GM23338 (cell line): ENCODE measurements around the gene LARGE1. TPM values are rescaled to one million over a fixed set of nuclear protein-coding genes. Genes with fewer than 3 reads are reported as not detected.

Experiments
- ATAC-seq: fragments of 200-7000 bp; cut with Tn5 transposase; 3 replicates; pipeline ENCODE4 v1.9.1; 2020
- DNase-seq: peaks from one replicate; pipeline ENCODE4 v3.0.0-alpha.2; 2015; ENCODE audit warnings: low spot score
- H2AFZ ChIP-seq: fragments of 200-600 bp; sonication (generic); 2 replicates; pipeline ENCODE4 v1.8.0; 2016; ENCODE audit warnings: antibody characterized with exemption, mild to moderate bottlenecking, moderate library complexity
- H3F3A ChIP-seq: fragments of 200-600 bp; sonication (generic); replicated peaks from 2 replicates; pipeline ENCODE4 v1.8.0; 2017; ENCODE audit warnings: antibody characterized with exemption, mixed run types, low read depth
- H3K27ac ChIP-seq: fragments of 200-600 bp; sonication (generic); 2 replicates; pipeline ENCODE4 v1.6.1; 2016; ENCODE audit warnings: low read depth
- H3K27me3 ChIP-seq: fragments of 200-600 bp; sonication (generic); 2 replicates; pipeline ENCODE4 v1.8.0; 2016; ENCODE audit warnings: mild to moderate bottlenecking, mixed run types, moderate library complexity; ENCODE audit not compliant: insufficient read depth
- H3K36me3 ChIP-seq: fragments of 200-600 bp; sonication (generic); 2 replicates; pipeline ENCODE4 v1.8.0; 2016; ENCODE audit warnings: mild to moderate bottlenecking; ENCODE audit not compliant: insufficient read depth
- H3K4me1 ChIP-seq: fragments of 200-600 bp; sonication (generic); 2 replicates; pipeline ENCODE4 v1.8.0; 2016; ENCODE audit warnings: mild to moderate bottlenecking, moderate library complexity; ENCODE audit not compliant: insufficient read depth
- H3K4me2 ChIP-seq: fragments of 200-600 bp; sonication (generic); 2 replicates; pipeline ENCODE4 v1.7.1; 2017; ENCODE audit warnings: mixed run types
- H3K4me3 ChIP-seq: fragments of 200-600 bp; sonication (generic); 2 replicates; pipeline ENCODE4 v1.6.1; 2016; ENCODE audit warnings: mixed run types
- H3K79me2 ChIP-seq: fragments of 200-600 bp; sonication (generic); replicated peaks from 2 replicates; pipeline ENCODE4 v1.8.0; 2017; ENCODE audit warnings: mild to moderate bottlenecking; ENCODE audit not compliant: insufficient read depth
- H3K9me2 ChIP-seq: fragments of 200-600 bp; sonication (generic); 2 replicates; pipeline ENCODE4 v1.8.0; 2017; ENCODE audit not compliant: insufficient read depth
- H4K20me1 ChIP-seq: fragments of 200-600 bp; sonication (generic); replicated peaks from 2 replicates; pipeline ENCODE4 v1.8.0; 2017; ENCODE audit warnings: mild to moderate bottlenecking; ENCODE audit not compliant: insufficient read depth
- H3K27ac Mint-ChIP-seq: 2 replicates; pipeline ENCODE4 v1.8.0; 2020; ENCODE audit warnings: inconsistent platforms, mild to moderate bottlenecking, moderate library complexity, mixed read lengths
- H3K27me3 Mint-ChIP-seq: 3 replicates; pipeline ENCODE4 v1.8.0; 2022; ENCODE audit warnings: low read depth, mild to moderate bottlenecking, moderate library complexity, mixed read lengths, inconsistent platforms; ENCODE audit not compliant: insufficient read depth, poor library complexity
- H3K36me3 Mint-ChIP-seq: 3 replicates; pipeline ENCODE4 v1.8.0; 2021; ENCODE audit warnings: low read depth, mild to moderate bottlenecking, inconsistent platforms, moderate library complexity, mixed read lengths
- H3K4me1 Mint-ChIP-seq: 3 replicates; pipeline ENCODE4 v1.8.0; 2020; ENCODE audit warnings: mild to moderate bottlenecking, inconsistent platforms, mixed read lengths
- H3K4me3 Mint-ChIP-seq: 3 replicates; pipeline ENCODE4 v1.8.0; 2021; ENCODE audit warnings: moderate library complexity, mild to moderate bottlenecking, inconsistent platforms, mixed read lengths
- H3K9me3 Mint-ChIP-seq: 3 replicates; pipeline ENCODE4 v1.8.0; 2020; ENCODE audit warnings: moderate library complexity, mild to moderate bottlenecking, inconsistent platforms, mixed read lengths
- EZH2 ChIP-seq: fragments of 200-600 bp; sonication (generic); IDR thresholded peaks from one replicate; pipeline ENCODE4 v1.8.0; 2017; ENCODE audit warnings: antibody characterized with exemption, mild to moderate bottlenecking, low read depth; ENCODE audit not compliant: unreplicated experiment
- EZH2phosphoT487 ChIP-seq: fragments of 200-600 bp; sonication (generic); IDR thresholded peaks from one replicate; pipeline ENCODE4 v1.8.1; 2018; ENCODE audit warnings: antibody characterized with exemption; ENCODE audit not compliant: unreplicated experiment
- JUNB ChIP-seq: IDR thresholded peaks from one replicate; pipeline ENCODE4 v1.6.1; 2016; ENCODE audit warnings: antibody characterized with exemption; ENCODE audit not compliant: unreplicated experiment
- NANOG ChIP-seq: IDR thresholded peaks from 2 replicates; pipeline ENCODE4 v1.6.1; 2016; ENCODE audit warnings: antibody characterized with exemption, borderline replicate concordance
- POLR2AphosphoS5 ChIP-seq: IDR thresholded peaks from 2 replicates; pipeline ENCODE4 v1.6.1; 2016; ENCODE audit warnings: antibody characterized with exemption, low read depth
- STAT1 ChIP-seq: IDR thresholded peaks from one replicate; pipeline ENCODE4 v1.6.1; 2016; ENCODE audit warnings: antibody characterized with exemption; ENCODE audit not compliant: unreplicated experiment
- ZNF114 ChIP-seq: fragments of 250-450 bp; sonication (Bioruptor Pico); IDR thresholded peaks from 2 replicates; pipeline ENCODE4 v1.5.0; 2020; ENCODE audit warnings: mild to moderate bottlenecking, moderate library complexity
- ZNF331 ChIP-seq: fragments of 250-450 bp; sonication (Bioruptor Pico); IDR thresholded peaks from 2 replicates; pipeline ENCODE4 v1.5.0; 2020; ENCODE audit warnings: low read depth, mild to moderate bottlenecking, moderate library complexity
- polyA plus RNA-seq: library from polyadenylated mRNA; unstranded; fragments of >200 nt; fragmentation: Nextera tagmentation; extraction: Ambion mirVana; gene quantifications from 2 replicates; pipeline ENCODE4 v1.2.1, GENCODE V29; 2016
- total RNA-seq: library from RNA; depleted of rRNA; stranded (reverse); fragments of >200 nt; shearing (Covaris generic); gene quantifications from 2 replicates; pipeline ENCODE4 v1.2.3, GENCODE V29; 2014
- TF ChIP-seq, protein P1 (sequence below), 2 experiments: fragments of 200-600 bp in 1 of 2; sonication (generic) in 1 of 2; conservative IDR thresholded peaks; 2 replicates each; pipeline versions ENCODE4 v1.5.1 to v1.6.1; 2016 to 2017; ENCODE audit warnings: antibody characterized with exemption in 2 of 2, low read depth in 2 of 2, mild to moderate bottlenecking in 2 of 2, moderate library complexity in 1 of 2
- TF ChIP-seq, protein P2 (sequence below): fragments of 250-450 bp; sonication (Bioruptor Pico); IDR thresholded peaks from 2 replicates; pipeline ENCODE4 v1.5.0; 2020; ENCODE audit warnings: mild to moderate bottlenecking, moderate library complexity
- TF ChIP-seq, protein P3 (sequence below): IDR thresholded peaks from 2 replicates; pipeline ENCODE4 v1.6.1; 2016; ENCODE audit warnings: antibody characterized with exemption

Gene LARGE1
- total and polyA plus RNA-seq, 2 experiments from 2014 or later, result 12.8 to 75.6 TPM

DNA sequence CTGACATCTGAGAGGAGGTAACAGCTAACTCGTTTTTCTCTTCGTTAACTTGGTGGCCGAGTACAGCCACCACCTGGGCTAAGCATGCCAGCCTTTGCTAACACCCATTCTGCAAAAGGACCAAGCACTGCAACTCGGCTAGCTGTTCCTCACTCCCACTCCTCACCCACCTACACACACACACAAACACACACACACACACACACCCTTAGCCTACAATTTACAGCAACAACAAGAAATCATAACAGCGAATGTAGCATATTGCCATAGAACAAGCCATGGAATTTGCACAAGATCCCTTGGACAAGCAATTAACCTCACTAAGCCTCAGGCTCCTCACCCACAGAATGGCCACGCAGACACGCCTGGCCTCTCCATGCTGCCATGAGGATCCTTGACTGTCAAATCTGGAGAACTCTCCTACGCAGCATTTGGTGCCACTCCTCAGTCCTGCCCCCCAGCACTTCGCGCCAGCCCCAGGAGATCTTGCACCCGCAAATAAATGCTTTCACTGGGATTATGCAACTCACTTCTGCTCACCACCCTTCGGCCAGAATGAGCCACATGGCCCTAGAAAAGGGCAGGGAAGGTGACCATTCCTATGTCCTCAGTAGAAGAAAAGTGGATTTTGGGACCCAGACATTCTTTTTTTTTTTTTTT lies 58.9 kb downstream of the LARGE1 start (continued):
- TF ChIP-seq, protein P1, sequence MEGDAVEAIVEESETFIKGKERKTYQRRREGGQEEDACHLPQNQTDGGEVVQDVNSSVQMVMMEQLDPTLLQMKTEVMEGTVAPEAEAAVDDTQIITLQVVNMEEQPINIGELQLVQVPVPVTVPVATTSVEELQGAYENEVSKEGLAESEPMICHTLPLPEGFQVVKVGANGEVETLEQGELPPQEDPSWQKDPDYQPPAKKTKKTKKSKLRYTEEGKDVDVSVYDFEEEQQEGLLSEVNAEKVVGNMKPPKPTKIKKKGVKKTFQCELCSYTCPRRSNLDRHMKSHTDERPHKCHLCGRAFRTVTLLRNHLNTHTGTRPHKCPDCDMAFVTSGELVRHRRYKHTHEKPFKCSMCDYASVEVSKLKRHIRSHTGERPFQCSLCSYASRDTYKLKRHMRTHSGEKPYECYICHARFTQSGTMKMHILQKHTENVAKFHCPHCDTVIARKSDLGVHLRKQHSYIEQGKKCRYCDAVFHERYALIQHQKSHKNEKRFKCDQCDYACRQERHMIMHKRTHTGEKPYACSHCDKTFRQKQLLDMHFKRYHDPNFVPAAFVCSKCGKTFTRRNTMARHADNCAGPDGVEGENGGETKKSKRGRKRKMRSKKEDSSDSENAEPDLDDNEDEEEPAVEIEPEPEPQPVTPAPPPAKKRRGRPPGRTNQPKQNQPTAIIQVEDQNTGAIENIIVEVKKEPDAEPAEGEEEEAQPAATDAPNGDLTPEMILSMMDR (conservative IDR thresholded peaks at IDR 0.05; ENCODE audit: low read depth in 2 of 2), result no peak
- TF ChIP-seq STAT1, result no peak
- no peak for TF ChIP-seq NANOG

DNA sequence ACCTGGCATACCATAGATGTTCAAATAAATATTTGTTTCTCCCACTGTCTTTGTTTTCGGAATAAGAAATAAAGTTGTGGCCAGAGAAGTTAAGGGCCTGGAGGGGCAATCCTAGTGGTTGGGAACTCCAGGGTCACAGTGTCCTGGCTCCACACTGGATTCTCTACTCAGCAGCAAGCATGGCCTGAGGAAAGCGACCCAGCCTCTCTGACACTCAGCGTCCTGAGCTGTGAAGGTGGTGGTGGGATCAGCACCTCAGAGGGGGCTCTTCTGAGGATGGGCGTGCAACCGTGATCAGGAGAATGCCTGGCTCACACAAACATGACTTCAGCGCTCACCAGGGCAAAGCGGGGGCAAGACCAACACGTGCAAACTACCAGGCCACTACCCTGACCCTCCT lies 59.9 kb downstream of the LARGE1 start:
- Histone ChIP-seq H3K4me1 (peaks cover 10% of the 10 kb centered on the region), H4K20me1 (peaks cover 42% of the 10 kb centered on the region), H3F3A (no peaks in the 10 kb centered on the region), H3K79me2 (peaks cover 100% of the 10 kb centered on the region), H3K27me3 (no peaks in the 10 kb centered on the region), H3K4me2 (no peak overlapping the region), H3K36me3 (no peaks in the 10 kb centered on the region), H3K9me2 (peaks cover 11% of the 10 kb centered on the region), H3K27ac (no peak overlapping the region), H2AFZ (no peak overlapping the region), H3K4me3 (no peak overlapping the region)
- Mint-ChIP-seq H3K4me3 (no peak overlapping the region), H3K9me3 (no peaks in the 10 kb centered on the region), H3K4me1 (peaks cover 47% of the 10 kb centered on the region), H3K36me3 (peaks cover 23% of the 10 kb centered on the region), H3K27me3 (peaks cover 4% of the 10 kb centered on the region), H3K27ac (peak overlapping the region; percentile 78; the same call in 1 of the 2 replicates)
- ATAC-seq (peak; percentile 56), DNase-seq (no peak)
- TF ChIP-seq EZH2, result no peak
- TF ChIP-seq, protein P2, sequence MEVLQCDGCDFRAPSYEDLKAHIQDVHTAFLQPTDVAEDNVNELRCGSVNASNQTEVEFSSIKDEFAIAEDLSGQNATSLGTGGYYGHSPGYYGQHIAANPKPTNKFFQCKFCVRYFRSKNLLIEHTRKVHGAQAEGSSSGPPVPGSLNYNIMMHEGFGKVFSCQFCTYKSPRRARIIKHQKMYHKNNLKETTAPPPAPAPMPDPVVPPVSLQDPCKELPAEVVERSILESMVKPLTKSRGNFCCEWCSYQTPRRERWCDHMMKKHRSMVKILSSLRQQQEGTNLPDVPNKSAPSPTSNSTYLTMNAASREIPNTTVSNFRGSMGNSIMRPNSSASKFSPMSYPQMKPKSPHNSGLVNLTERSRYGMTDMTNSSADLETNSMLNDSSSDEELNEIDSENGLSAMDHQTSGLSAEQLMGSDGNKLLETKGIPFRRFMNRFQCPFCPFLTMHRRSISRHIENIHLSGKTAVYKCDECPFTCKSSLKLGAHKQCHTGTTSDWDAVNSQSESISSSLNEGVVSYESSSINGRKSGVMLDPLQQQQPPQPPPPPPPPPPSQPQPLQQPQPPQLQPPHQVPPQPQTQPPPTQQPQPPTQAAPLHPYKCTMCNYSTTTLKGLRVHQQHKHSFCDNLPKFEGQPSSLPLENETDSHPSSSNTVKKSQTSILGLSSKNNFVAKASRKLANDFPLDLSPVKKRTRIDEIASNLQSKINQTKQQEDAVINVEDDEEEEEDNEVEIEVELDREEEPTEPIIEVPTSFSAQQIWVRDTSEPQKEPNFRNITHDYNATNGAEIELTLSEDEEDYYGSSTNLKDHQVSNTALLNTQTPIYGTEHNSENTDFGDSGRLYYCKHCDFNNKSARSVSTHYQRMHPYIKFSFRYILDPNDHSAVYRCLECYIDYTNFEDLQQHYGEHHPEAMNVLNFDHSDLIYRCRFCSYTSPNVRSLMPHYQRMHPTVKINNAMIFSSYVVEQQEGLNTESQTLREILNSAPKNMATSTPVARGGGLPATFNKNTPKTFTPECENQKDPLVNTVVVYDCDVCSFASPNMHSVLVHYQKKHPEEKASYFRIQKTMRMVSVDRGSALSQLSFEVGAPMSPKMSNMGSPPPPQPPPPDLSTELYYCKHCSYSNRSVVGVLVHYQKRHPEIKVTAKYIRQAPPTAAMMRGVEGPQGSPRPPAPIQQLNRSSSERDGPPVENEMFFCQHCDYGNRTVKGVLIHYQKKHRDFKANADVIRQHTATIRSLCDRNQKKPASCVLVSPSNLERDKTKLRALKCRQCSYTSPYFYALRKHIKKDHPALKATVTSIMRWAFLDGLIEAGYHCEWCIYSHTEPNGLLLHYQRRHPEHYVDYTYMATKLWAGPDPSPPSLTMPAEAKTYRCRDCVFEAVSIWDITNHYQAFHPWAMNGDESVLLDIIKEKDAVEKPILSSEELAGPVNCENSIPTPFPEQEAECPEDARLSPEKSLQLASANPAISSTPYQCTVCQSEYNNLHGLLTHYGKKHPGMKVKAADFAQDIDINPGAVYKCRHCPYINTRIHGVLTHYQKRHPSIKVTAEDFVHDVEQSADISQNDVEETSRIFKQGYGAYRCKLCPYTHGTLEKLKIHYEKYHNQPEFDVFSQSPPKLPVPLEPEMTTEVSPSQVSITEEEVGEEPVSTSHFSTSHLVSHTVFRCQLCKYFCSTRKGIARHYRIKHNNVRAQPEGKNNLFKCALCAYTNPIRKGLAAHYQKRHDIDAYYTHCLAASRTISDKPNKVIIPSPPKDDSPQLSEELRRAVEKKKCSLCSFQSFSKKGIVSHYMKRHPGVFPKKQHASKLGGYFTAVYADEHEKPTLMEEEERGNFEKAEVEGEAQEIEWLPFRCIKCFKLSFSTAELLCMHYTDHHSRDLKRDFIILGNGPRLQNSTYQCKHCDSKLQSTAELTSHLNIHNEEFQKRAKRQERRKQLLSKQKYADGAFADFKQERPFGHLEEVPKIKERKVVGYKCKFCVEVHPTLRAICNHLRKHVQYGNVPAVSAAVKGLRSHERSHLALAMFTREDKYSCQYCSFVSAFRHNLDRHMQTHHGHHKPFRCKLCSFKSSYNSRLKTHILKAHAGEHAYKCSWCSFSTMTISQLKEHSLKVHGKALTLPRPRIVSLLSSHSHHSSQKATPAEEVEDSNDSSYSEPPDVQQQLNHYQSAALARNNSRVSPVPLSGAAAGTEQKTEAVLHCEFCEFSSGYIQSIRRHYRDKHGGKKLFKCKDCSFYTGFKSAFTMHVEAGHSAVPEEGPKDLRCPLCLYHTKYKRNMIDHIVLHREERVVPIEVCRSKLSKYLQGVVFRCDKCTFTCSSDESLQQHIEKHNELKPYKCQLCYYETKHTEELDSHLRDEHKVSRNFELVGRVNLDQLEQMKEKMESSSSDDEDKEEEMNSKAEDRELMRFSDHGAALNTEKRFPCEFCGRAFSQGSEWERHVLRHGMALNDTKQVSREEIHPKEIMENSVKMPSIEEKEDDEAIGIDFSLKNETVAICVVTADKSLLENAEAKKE (CRISPR knock-in tag), result no peak
- TF ChIP-seq, protein P3, sequence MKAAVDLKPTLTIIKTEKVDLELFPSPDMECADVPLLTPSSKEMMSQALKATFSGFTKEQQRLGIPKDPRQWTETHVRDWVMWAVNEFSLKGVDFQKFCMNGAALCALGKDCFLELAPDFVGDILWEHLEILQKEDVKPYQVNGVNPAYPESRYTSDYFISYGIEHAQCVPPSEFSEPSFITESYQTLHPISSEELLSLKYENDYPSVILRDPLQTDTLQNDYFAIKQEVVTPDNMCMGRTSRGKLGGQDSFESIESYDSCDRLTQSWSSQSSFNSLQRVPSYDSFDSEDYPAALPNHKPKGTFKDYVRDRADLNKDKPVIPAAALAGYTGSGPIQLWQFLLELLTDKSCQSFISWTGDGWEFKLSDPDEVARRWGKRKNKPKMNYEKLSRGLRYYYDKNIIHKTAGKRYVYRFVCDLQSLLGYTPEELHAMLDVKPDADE, result no peak
- TF ChIP-seq EZH2phosphoT487, result no peak
- TF ChIP-seq JUNB, result no peak
- no peak for TF ChIP-seq ZNF331 (CRISPR knock-in tag)
- no peak for TF ChIP-seq ZNF114 (CRISPR knock-in tag)
- no peak for TF ChIP-seq NANOG
- no peak for TF ChIP-seq POLR2AphosphoS5
- TF ChIP-seq, protein P1 (conservative IDR thresholded peaks at IDR 0.05; ENCODE audit: low read depth in 2 of 2), result no peak
